Measurements from ENCODE around the gene PCCA.

GRCh38 chr13:100314132-100314910 is 225.4 kb downstream of the PCCA start:
- TF ChIP-seq CTCF (conservative IDR thresholded peaks at IDR 0.05) (no peak), EZH2 (IDR thresholded peaks at IDR 0.05; ENCODE audit: low read depth) (no peak)

Data from PC-9 (cell line).